ENCODE data around the gene KCNMA1. TPM values are rescaled to one million over a fixed set of nuclear protein-coding genes. Genes with fewer than 3 reads are reported as not detected.

KCNMA1 gene
- total and polyA plus RNA-seq, 10 of the 15 experiments (the other 5 are each of a cell fraction or from before 2014, with no cell fraction given): 8.5 to 77.0 (median 21.3) TPM

DNA sequence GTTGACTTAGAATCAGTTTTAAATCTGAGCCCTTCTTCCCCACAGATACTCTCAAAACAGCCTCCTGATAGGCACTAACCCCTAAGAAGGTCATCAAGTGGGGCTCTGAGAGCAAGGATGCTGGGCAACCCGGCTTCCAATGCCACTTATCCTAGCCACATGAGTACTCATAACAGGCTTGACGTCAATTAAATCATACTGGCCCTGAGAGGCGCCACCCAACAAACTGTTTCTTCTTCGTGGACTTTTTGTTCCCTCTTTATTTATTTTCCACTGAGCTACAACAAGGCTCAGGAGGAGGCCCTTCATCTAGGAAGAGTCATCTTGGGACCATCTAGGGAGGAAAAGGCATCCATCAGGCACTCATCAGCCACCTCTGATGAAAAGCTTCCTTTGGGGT, 255.9 kb downstream of the KCNMA1 start:
- DNase-seq (ENCODE audit: low read depth, low spot score) (no peak), ATAC-seq (no peak), FAIRE-seq (no peak)
- H4K20me1 ChIP-seq (ENCODE audit: control insufficient read depth, insufficient read depth): no peaks in the 10 kb centered on the region; the same call in 1 of the 2 replicates
- TF ChIP-seq NBN (IDR thresholded peaks at IDR 0.05) (no peak), HDGF (IDR thresholded peaks at IDR 0.05) (no peak), SMARCA5 (IDR thresholded peaks at IDR 0.05) (no peak), JUND (IDR thresholded peaks at IDR 0.05; ENCODE audit: low read depth, low read length) (no peak), PAX5 (IDR thresholded peaks at IDR 0.05; ENCODE audit: borderline replicate concordance, low read depth, low read length) (no peak), CEBPB (IDR thresholded peaks at IDR 0.05; ENCODE audit: borderline replicate concordance in 1 of 2, low read depth in 2 of 2, low read length in 2 of 2) (no peak)
- TF ChIP-seq, protein P1, sequence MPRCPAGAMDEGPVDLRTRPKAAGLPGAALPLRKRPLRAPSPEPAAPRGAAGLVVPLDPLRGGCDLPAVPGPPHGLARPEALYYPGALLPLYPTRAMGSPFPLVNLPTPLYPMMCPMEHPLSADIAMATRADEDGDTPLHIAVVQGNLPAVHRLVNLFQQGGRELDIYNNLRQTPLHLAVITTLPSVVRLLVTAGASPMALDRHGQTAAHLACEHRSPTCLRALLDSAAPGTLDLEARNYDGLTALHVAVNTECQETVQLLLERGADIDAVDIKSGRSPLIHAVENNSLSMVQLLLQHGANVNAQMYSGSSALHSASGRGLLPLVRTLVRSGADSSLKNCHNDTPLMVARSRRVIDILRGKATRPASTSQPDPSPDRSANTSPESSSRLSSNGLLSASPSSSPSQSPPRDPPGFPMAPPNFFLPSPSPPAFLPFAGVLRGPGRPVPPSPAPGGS (IDR thresholded peaks at IDR 0.05; ENCODE audit: borderline replicate concordance, insufficient read depth, low read depth, low read length, poor library complexity, severe bottlenecking): no peak
- no peaks in the 10 kb centered on the region for H3K4me1 ChIP-seq (ENCODE audit: control insufficient read depth, insufficient read depth, low read length)
- SMC1A ChIA-PET (ENCODE audit: uncharacterized antibody, unreplicated experiment): interaction anchor here (0.8 to 1.0 kb wide), 3 partner anchors 12 to 209 kb away, joined by 3 read pairs; no protein-coding TSS in a partner anchor
- no peak overlapping the region for H2AFZ ChIP-seq (ENCODE audit: control insufficient read depth, low read depth, low read length)
- RAD21 ChIA-PET (ENCODE audit: unreplicated experiment): no interaction called here
- BruUV-seq (replicated peaks): no TSS peak
- no peaks in the 10 kb centered on the region for H3K27me3 ChIP-seq (replicated peaks in 1 of 2; ENCODE audit: control insufficient read depth in 2 of 2, insufficient read depth in 2 of 2, low read length in 1 of 2)
- H3K79me2 ChIP-seq (ENCODE audit: control insufficient read depth, insufficient read depth, low read length): no peaks in the 10 kb centered on the region
- 45% methylated on average over 4 of the region's 4 CpGs for WGBS (ENCODE audit: insufficient coverage, insufficient replicate concordance, low lambda C conversion rate, missing lambda C conversion rate)
- no peaks in the 10 kb centered on the region for H3K9me3 ChIP-seq (replicated peaks; ENCODE audit: control insufficient read depth, insufficient read depth, low read length)
- CTCF ChIA-PET: interaction anchor here (0.8 to 2.2 kb wide), 4 partner anchors 258 to 330 kb away, joined by 4 to 6 read pairs (median 5); no protein-coding TSS in a partner anchor
- intact Hi-C loops (cut with micrococcal nuclease; ENCODE audit: unreplicated experiment) (no loop called here), in situ Hi-C loops (cut with MboI) (no loop called here)
- no peak overlapping the region for H3K27ac ChIP-seq (ENCODE audit: control insufficient read depth, insufficient read depth)
- H3K4me2 ChIP-seq (ENCODE audit: control insufficient read depth, insufficient read depth): no peak overlapping the region
- POLR2A ChIA-PET: no interaction called here
- H3K9ac ChIP-seq (ENCODE audit: control insufficient read depth, insufficient read depth, low read length): no peak overlapping the region
- no peaks in the 10 kb centered on the region for H3K36me3 ChIP-seq (ENCODE audit: control insufficient read depth in 2 of 2, insufficient read depth in 2 of 2, low read length in 1 of 2)
- H3K4me3 ChIP-seq: no peak overlapping the region
